Measurements from ENCODE around the gene ASTN2. TPM values are rescaled to one million over a fixed set of nuclear protein-coding genes. Genes with fewer than 3 reads are reported as not detected.

The ASTN2 gene
- total and polyA plus RNA-seq, 9 donors = 1.8 to 6.4 (median 3.2) TPM

- intact Hi-C loops (cut with DNase I) = no loop called here
- TF ChIP-seq POLR2A (IDR thresholded peaks at IDR 0.05) = no peak
- TF ChIP-seq CTCF (IDR thresholded peaks at IDR 0.05) = no peak
- no peak for TF ChIP-seq EP300 (IDR thresholded peaks at IDR 0.05)
- WGBS, 3 donors = 83 to 93% (median 85%) methylated on average over 11 of the region's 11 CpGs
- H3K27me3 ChIP-seq = no peaks in the 10 kb centered on the region
- H3K4me1 ChIP-seq (ENCODE audit: insufficient read depth) = peaks cover 5% of the 10 kb centered on the region
- H3K4me3 ChIP-seq = no peak overlapping the region
- no peaks in the 10 kb centered on the region for H3K36me3 ChIP-seq
- H3K9me3 ChIP-seq = no peaks in the 10 kb centered on the region
- no peak for DNase-seq
- H3K27ac ChIP-seq = no peak overlapping the region
Observed at GRCh38 chr9:116547729-116548426, 867.0 kb downstream of the ASTN2 start.

- intact Hi-C loops (cut with DNase I) = no loop called here
- H3K4me1 ChIP-seq (ENCODE audit: insufficient read depth) = peaks cover 5% of the 10 kb centered on the region
- DNase-seq = no peak
- H3K27ac ChIP-seq = no peak overlapping the region
- 69 to 74% (median 73%) methylated on average over 7 of the region's 7 CpGs for WGBS, 3 donors
- H3K27me3 ChIP-seq = no peaks in the 10 kb centered on the region
- H3K4me3 ChIP-seq = no peak overlapping the region
- H3K36me3 ChIP-seq = no peaks in the 10 kb centered on the region
- no peaks in the 10 kb centered on the region for H3K9me3 ChIP-seq
- TF ChIP-seq CTCF (IDR thresholded peaks at IDR 0.05) = no peak
- no peak for TF ChIP-seq POLR2A (IDR thresholded peaks at IDR 0.05)
- TF ChIP-seq EP300 (IDR thresholded peaks at IDR 0.05) = no peak
Observed at GRCh38 chr9:116546711-116547581, 867.9 kb downstream of the ASTN2 start.

- TF ChIP-seq POLR2A (IDR thresholded peaks at IDR 0.05) (no peak), CTCF (IDR thresholded peaks at IDR 0.05) (no peak), EP300 (IDR thresholded peaks at IDR 0.05) (no peak)
- Histone ChIP-seq H3K27me3 (no peaks in the 10 kb centered on the region), H3K36me3 (no peaks in the 10 kb centered on the region), H3K4me1 (ENCODE audit: insufficient read depth) (peaks cover 2% of the 10 kb centered on the region), H3K27ac (no peak overlapping the region), H3K9me3 (no peaks in the 10 kb centered on the region), H3K4me3 (no peak overlapping the region)
- intact Hi-C loops (cut with DNase I) = no loop called here
- 67 to 94% (median 89%) methylated on average over 2 of the region's 2 CpGs for WGBS, 3 donors
- DNase-seq = no peak
Observed at GRCh38 chr9:116544896-116545295, 870.0 kb downstream of the ASTN2 start.

GRCh38 chr9:116543731-116544400 is 871.0 kb downstream of the ASTN2 start:
- intact Hi-C loops (cut with DNase I) = no loop called here
- no peaks in the 10 kb centered on the region for H3K36me3 ChIP-seq
- TF ChIP-seq EP300 (IDR thresholded peaks at IDR 0.05) (no peak), POLR2A (IDR thresholded peaks at IDR 0.05) (no peak), CTCF (IDR thresholded peaks at IDR 0.05) (no peak)
- H3K9me3 ChIP-seq = no peaks in the 10 kb centered on the region
- WGBS, 3 donors = 81 to 89% (median 87%) methylated on average over 8 of the region's 8 CpGs
- no peak overlapping the region for H3K27ac ChIP-seq
- no peak for DNase-seq
- H3K4me3 ChIP-seq = no peak overlapping the region
- H3K4me1 ChIP-seq (ENCODE audit: insufficient read depth) = no peaks in the 10 kb centered on the region
- no peaks in the 10 kb centered on the region for H3K27me3 ChIP-seq
